ENCODE results near the gene NETO2. TPM values are rescaled to one million over a fixed set of nuclear protein-coding genes. Genes with fewer than 3 reads are reported as not detected.

NETO2 gene
- total and polyA plus RNA-seq, 4 donors: 0.20 to 1.6 (median 0.37) TPM

GRCh38 chr16:47053895-47054294 is 89.8 kb downstream of the NETO2 start:
- H3K4me3 ChIP-seq (ENCODE audit: low read depth in 1 of 3, low read length in 3 of 3): no peak overlapping the region

DNA sequence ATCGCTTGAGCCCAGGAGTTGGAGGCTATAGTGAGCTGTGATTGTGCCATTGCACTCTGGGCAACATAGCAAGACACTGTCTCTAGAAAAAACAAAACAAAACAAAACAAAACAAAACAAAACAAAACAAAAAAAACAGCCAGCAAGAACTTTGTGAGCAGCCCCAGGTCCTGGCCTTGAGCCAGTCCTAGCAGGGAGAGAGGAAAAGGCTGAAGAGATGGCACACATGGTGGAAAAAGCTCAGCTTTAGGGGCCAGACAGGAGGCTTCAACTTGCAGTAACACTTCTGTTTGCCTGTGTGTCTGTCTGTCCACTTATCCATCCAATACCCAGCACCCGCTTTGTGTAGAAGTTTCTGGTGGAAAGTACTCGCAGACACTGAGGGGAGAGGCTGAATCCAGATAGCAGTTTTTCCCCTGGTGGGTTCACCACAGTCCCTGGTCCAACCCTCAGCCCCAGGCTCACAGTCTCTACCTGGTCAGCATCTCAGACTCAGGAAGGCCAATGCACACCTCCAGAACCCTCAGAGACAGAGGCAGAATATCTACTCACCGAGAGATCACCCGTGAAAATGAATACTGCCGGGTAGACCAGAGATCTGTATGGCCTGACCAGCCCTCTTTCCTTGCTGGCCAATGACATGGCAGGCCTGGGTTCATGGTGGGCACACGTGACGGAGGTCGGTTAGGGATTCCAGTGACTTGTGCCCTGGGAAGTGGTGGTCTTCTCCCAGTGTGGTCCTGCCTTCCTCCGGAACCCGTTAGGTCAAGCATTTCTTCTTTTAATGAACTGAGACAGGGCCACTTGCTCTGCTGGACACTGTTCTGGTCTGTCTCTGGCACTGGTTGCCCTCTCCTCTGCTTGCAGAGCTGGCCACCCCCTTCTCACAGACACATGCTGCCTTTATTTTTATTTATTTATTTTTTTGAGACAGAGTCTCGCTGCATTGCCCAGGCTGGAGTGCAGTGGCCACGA is 90.8 kb downstream of the NETO2 start:
- no peaks in the 10 kb centered on the region for H3K9me3 ChIP-seq (ENCODE audit: control insufficient read depth in 4 of 4, low read length in 3 of 4)
- WGBS: 95% methylated on average over 13 of the region's 13 CpGs

More at GRCh38 chr16:47053895-47054294, 89.8 kb downstream of the NETO2 start:
- Histone ChIP-seq H3K27me3 (ENCODE audit: control insufficient read depth in 4 of 4, insufficient read depth in 4 of 4, low read length in 3 of 4) (no peaks in the 10 kb centered on the region), H3K36me3 (ENCODE audit: control insufficient read depth in 4 of 4, insufficient read depth in 3 of 4, low read depth in 1 of 4, low read length in 3 of 4) (no peaks in the 10 kb centered on the region), H3K9ac (ENCODE audit: low read depth in 1 of 2, low read length in 2 of 2) (no peak overlapping the region), H3K9me3 (ENCODE audit: control insufficient read depth in 4 of 4, low read length in 3 of 4) (no peaks in the 10 kb centered on the region), H3K4me1 (ENCODE audit: control insufficient read depth in 4 of 4, insufficient read depth in 4 of 4, low read length in 3 of 4) (no peaks in the 10 kb centered on the region), H3K27ac (ENCODE audit: low read depth in 1 of 2, low read length in 2 of 2) (no peak overlapping the region)
- no peak for DNase-seq (ENCODE audit: low spot score)
- TF ChIP-seq HNF4G (IDR thresholded peaks at IDR 0.05): no peak
- WGBS: 95% methylated on average over 5 of the region's 5 CpGs

More for the DNA sequence above, 90.8 kb downstream of the NETO2 start:
- no peak for DNase-seq (ENCODE audit: low spot score)
- Histone ChIP-seq H3K27ac (ENCODE audit: low read depth in 1 of 2, low read length in 2 of 2) (no peak overlapping the region), H3K4me1 (ENCODE audit: control insufficient read depth in 4 of 4, insufficient read depth in 4 of 4, low read length in 3 of 4) (no peaks in the 10 kb centered on the region), H3K4me3 (ENCODE audit: low read depth in 1 of 3, low read length in 3 of 3) (no peak overlapping the region), H3K27me3 (ENCODE audit: control insufficient read depth in 4 of 4, insufficient read depth in 4 of 4, low read length in 3 of 4) (no peaks in the 10 kb centered on the region), H3K9ac (ENCODE audit: low read depth in 1 of 2, low read length in 2 of 2) (no peak overlapping the region), H3K36me3 (ENCODE audit: control insufficient read depth in 4 of 4, insufficient read depth in 3 of 4, low read depth in 1 of 4, low read length in 3 of 4) (no peaks in the 10 kb centered on the region)
- TF ChIP-seq FOXA2 (IDR thresholded peaks at IDR 0.05) (no peak), SP1 (IDR thresholded peaks at IDR 0.05) (no peak), NR2F2 (IDR thresholded peaks at IDR 0.05) (no peak), HNF4A (conservative IDR thresholded peaks at IDR 0.05) (no peak), ATF3 (IDR thresholded peaks at IDR 0.05) (no peak), RAD21 (IDR thresholded peaks at IDR 0.05) (no peak), RXRA (IDR thresholded peaks at IDR 0.05) (no peak), TAF1 (conservative IDR thresholded peaks at IDR 0.05) (no peak), EGR1 (IDR thresholded peaks at IDR 0.05; ENCODE audit: low read depth in 2 of 2) (no peak), MAX (IDR thresholded peaks at IDR 0.05) (no peak), HNF4G (IDR thresholded peaks at IDR 0.05) (no peak), REST (IDR thresholded peaks at IDR 0.05) (no peak), GABPA (IDR thresholded peaks at IDR 0.05 in 1 of 2, conservative IDR thresholded peaks at IDR 0.05 in 1 of 2) (no peak), FOXA1 (IDR thresholded peaks at IDR 0.05) (no peak), JUND (IDR thresholded peaks at IDR 0.05) (no peak), YY1 (IDR thresholded peaks at IDR 0.05) (no peak)
- TF ChIP-seq, protein P1, sequence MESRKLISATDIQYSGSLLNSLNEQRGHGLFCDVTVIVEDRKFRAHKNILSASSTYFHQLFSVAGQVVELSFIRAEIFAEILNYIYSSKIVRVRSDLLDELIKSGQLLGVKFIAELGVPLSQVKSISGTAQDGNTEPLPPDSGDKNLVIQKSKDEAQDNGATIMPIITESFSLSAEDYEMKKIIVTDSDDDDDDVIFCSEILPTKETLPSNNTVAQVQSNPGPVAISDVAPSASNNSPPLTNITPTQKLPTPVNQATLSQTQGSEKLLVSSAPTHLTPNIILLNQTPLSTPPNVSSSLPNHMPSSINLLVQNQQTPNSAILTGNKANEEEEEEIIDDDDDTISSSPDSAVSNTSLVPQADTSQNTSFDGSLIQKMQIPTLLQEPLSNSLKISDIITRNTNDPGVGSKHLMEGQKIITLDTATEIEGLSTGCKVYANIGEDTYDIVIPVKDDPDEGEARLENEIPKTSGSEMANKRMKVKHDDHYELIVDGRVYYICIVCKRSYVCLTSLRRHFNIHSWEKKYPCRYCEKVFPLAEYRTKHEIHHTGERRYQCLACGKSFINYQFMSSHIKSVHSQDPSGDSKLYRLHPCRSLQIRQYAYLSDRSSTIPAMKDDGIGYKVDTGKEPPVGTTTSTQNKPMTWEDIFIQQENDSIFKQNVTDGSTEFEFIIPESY (IDR thresholded peaks at IDR 0.05): no peak
